ENCODE measurements around the gene ITGA3. TPM values are rescaled to one million over a fixed set of nuclear protein-coding genes. Genes with fewer than 3 reads are reported as not detected.
"Not testable (repeated sequence)": the region's sequence is repeated elsewhere in the genome, so short reads cannot be mapped to it uniquely, and the experiment has no call there.

Gene ITGA3
- total and polyA plus RNA-seq, 5 experiments from 2014 or later = 0.40 to 8.5 (median 1.5) TPM

- peaks cover 15 to 26% (median 23%) of the 10 kb centered on the region in 4 donors for H3K4me1 Mint-ChIP-seq
- DNase-seq = no peak
- H3K4me3 Mint-ChIP-seq = peak overlapping the region in 9 of 10 donors; percentile 5 to 95 (median 64)
- POLR2A ChIA-PET = no interaction called here
- no peaks in the 10 kb centered on the region for H3K36me3 Mint-ChIP-seq
- ATAC-seq = no peak
- H3K27me3 Mint-ChIP-seq = peaks cover 0 to 8% (median 0%) of the 10 kb centered on the region in 5 donors
- H3K27ac Mint-ChIP-seq = peak overlapping the region in 2 of 10 donors; percentile 49 to 52
- no peaks in the 10 kb centered on the region for H3K9me3 Mint-ChIP-seq
These were observed 2.5 kb downstream of the ITGA3 start for GRCh38 chr17:50058296-50058953.

DNA sequence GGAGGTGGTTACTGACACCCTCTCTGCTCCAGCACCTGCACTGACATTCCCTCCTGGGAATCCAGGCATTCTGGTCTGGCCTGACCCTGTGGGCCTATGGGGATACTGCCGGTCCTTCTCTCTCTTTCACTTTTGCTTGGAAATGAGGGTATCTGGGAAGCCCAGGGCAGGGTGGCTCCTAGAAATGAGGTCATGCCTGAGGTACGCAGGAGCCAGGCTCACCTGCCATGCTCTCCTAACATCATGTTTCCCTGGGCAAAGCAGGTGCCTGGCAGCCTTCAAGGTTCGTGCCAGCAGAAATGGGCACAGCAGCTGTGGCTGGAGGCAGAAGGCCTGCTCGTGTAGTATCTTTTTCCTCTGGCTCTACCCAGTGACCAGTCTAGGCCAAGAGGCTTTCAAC lies 3.3 kb downstream of the ITGA3 start:
- no peak for ATAC-seq
- POLR2A ChIA-PET = no interaction called here
- H3K27ac Mint-ChIP-seq = peak overlapping the region in 2 of 10 donors; percentile 30 to 66

DNA sequence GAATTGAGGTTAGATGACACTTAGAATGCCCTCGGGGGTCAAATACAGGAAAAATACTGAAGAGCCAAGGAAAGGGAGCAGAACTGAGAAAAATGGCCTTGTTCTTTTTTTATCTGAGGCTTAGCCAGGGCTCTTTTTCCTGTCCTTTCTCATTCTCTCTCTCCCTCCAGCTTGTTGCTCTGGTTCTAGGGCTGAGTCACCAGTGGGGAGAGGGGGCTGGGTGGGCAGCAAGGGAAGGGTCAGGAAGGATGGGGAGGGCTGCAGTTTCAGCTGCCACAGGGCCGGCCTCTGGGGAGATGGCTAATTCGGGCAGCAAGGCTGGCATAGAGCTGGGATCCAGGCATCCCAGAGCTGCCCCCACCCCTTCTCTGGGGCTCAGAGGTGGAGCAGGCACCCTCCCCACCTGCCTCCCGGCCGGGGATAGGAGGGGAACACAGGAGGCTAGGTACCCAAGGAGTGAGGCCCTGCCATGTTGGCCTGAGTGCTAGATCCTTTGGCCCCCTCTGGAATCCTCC lies 3.9 kb downstream of the ITGA3 start:
- Mint-ChIP-seq H3K4me3 (no peak overlapping the region), H3K4me1 (peaks cover 17 to 26% (median 23%) of the 10 kb centered on the region in 4 donors), H3K36me3 (no peaks in the 10 kb centered on the region), H3K27me3 (peaks cover 0 to 8% (median 0%) of the 10 kb centered on the region in 5 donors), H3K27ac (peak overlapping the region in 2 of 10 donors; percentile 30 to 66), H3K9me3 (no peaks in the 10 kb centered on the region)
- DNase-seq = no peak
- POLR2A ChIA-PET = no interaction called here
- ATAC-seq = no peak

More for the DNA sequence above, 3.3 kb downstream of the ITGA3 start:
- no peak overlapping the region for H3K4me3 Mint-ChIP-seq
- no peaks in the 10 kb centered on the region for H3K36me3 Mint-ChIP-seq
- H3K4me1 Mint-ChIP-seq = peaks cover 17 to 26% (median 23%) of the 10 kb centered on the region in 4 donors
- H3K27me3 Mint-ChIP-seq = peaks cover 0 to 8% (median 0%) of the 10 kb centered on the region in 5 donors
- no peaks in the 10 kb centered on the region for H3K9me3 Mint-ChIP-seq
- DNase-seq = no peak

- H3K4me1 Mint-ChIP-seq = peaks cover 15 to 22% (median 16%) of the 10 kb centered on the region in 4 donors
These were observed 5.2 kb downstream of the ITGA3 start for GRCh38 chr17:50060951-50061712.

DNA sequence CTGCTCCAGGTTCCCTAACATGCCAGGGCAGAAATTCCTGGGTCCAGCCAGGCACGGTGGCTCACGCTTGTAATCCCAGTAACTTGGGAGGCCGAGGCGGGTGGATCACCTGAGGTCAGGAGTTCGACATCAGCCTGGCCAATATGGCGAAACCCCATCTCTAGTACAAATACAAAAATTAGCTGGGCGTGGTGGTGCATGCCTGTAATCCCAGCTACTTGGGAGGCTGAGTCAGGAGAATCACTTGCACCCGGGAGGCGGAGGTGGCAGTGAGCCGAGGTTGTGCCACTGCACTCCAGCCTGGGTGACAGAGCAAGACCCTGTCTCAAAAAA lies 5.8 kb downstream of the ITGA3 start:
- H3K4me3 Mint-ChIP-seq, H3K36me3 Mint-ChIP-seq, DNase-seq, H3K27me3 Mint-ChIP-seq, ATAC-seq, H3K9me3 Mint-ChIP-seq: not testable (repeated sequence)
- POLR2A ChIA-PET = interaction anchor here (0.7 kb wide), 1 partner anchor 166 kb away, joined by 5 read pairs; no protein-coding TSS in a partner anchor
- H3K27ac Mint-ChIP-seq = peak overlapping the region in 1 of 10 donors; percentile 63
- peaks cover 11 to 19% (median 13%) of the 10 kb centered on the region in 4 donors for H3K4me1 Mint-ChIP-seq

More at GRCh38 chr17:50060951-50061712, 5.2 kb downstream of the ITGA3 start:
- Mint-ChIP-seq H3K27me3 (peaks cover 0 to 6% (median 0%) of the 10 kb centered on the region in 5 donors), H3K27ac (peak overlapping the region in 2 of 10 donors; percentile 36 to 63), H3K36me3 (no peaks in the 10 kb centered on the region), H3K9me3 (no peaks in the 10 kb centered on the region), H3K4me3 (no peak overlapping the region)
- POLR2A ChIA-PET = interaction anchor here (0.7 kb wide), 1 partner anchor 167 kb away, joined by 5 read pairs; no protein-coding TSS in a partner anchor
- no peak for ATAC-seq
- no peak for DNase-seq

- no peaks in the 10 kb centered on the region for H3K9me3 Mint-ChIP-seq
- no peaks in the 10 kb centered on the region for H3K36me3 Mint-ChIP-seq
- ATAC-seq (no peak), DNase-seq (no peak)
- no peak overlapping the region for H3K27ac Mint-ChIP-seq
- peaks cover 0 to 6% (median 0%) of the 10 kb centered on the region in 5 donors for H3K27me3 Mint-ChIP-seq
- POLR2A ChIA-PET = no interaction called here
- H3K4me3 Mint-ChIP-seq = no peak overlapping the region
- peaks cover 4 to 12% (median 8%) of the 10 kb centered on the region in 4 donors for H3K4me1 Mint-ChIP-seq
These were observed 6.7 kb downstream of the ITGA3 start for GRCh38 chr17:50062293-50063243.

GRCh38 chr17:50063561-50064252 lies 7.8 kb downstream of the ITGA3 start:
- POLR2A ChIA-PET = no interaction called here
- peaks cover 0 to 8% (median 1%) of the 10 kb centered on the region in 4 donors for H3K4me1 Mint-ChIP-seq
- no peak for DNase-seq

GRCh38 chr17:50064253-50065001 lies 8.5 kb downstream of the ITGA3 start:
- H3K27me3 Mint-ChIP-seq = no peaks in the 10 kb centered on the region
- no peaks in the 10 kb centered on the region for H3K9me3 Mint-ChIP-seq
- ATAC-seq = no peak
- DNase-seq = no peak
- no peak overlapping the region for H3K4me3 Mint-ChIP-seq
- H3K36me3 Mint-ChIP-seq = peaks cover 0 to 3% (median 0%) of the 10 kb centered on the region in 3 donors
- no peak overlapping the region for H3K27ac Mint-ChIP-seq
- H3K4me1 Mint-ChIP-seq = peaks cover 0 to 6% (median 1%) of the 10 kb centered on the region in 4 donors
- POLR2A ChIA-PET = interaction anchor here (0.5 kb wide), 1 partner anchor 784 kb away, joined by 3 read pairs; no protein-coding TSS in a partner anchor

More at GRCh38 chr17:50063561-50064252, 7.8 kb downstream of the ITGA3 start:
- H3K4me3 Mint-ChIP-seq = no peak overlapping the region
- no peaks in the 10 kb centered on the region for H3K9me3 Mint-ChIP-seq
- ATAC-seq = no peak
- H3K27ac Mint-ChIP-seq = peak overlapping the region in 3 of 10 donors; percentile 29 to 75 (median 53)
- H3K27me3 Mint-ChIP-seq = no peaks in the 10 kb centered on the region
- H3K36me3 Mint-ChIP-seq = peaks cover 0 to 3% (median 0%) of the 10 kb centered on the region in 3 donors

- no peak overlapping the region for H3K4me3 Mint-ChIP-seq
- no peaks in the 10 kb centered on the region for H3K27me3 Mint-ChIP-seq
- peak overlapping the region in 1 of 10 donors; percentile 9 for H3K27ac Mint-ChIP-seq
- ATAC-seq = no peak
- no peak for DNase-seq
- peaks cover 0 to 5% (median 1%) of the 10 kb centered on the region in 4 donors for H3K4me1 Mint-ChIP-seq
- no peaks in the 10 kb centered on the region for H3K9me3 Mint-ChIP-seq
- POLR2A ChIA-PET = interaction anchor here (0.5 kb wide), 1 partner anchor 784 kb away, joined by 3 read pairs; no protein-coding TSS in a partner anchor
- peaks cover 0 to 6% (median 0%) of the 10 kb centered on the region in 3 donors for H3K36me3 Mint-ChIP-seq
These were observed 9.1 kb downstream of the ITGA3 start for GRCh38 chr17:50065056-50065455.

DNA sequence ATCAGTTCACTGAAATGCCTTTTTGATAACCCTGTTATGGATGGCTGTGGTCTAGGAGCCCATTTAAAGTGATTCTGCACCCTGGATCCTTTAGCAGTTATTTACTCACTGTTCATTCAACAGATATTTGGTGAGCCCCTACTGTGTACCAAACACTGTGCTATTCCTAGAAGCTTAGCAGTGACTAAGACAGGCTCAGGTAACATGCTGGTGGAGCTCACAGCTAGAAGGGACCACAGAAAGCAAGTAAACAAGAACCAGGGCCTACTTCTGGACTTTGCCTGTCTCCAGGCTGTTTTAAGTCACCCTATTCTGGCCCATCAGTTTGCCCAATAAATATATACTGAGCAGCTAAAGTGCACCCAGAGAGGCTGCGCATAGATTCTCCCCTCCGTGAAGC lies 11.1 kb downstream of the ITGA3 start:
- H3K4me1 Mint-ChIP-seq = peaks cover 0 to 7% (median 0%) of the 10 kb centered on the region in 4 donors
- H3K9me3 Mint-ChIP-seq = peaks cover 0 to 8% (median 0%) of the 10 kb centered on the region in 9 donors
- POLR2A ChIA-PET = no interaction called here
- no peaks in the 10 kb centered on the region for H3K27me3 Mint-ChIP-seq
- no peak overlapping the region for H3K4me3 Mint-ChIP-seq
- no peak for DNase-seq
- no peak for ATAC-seq
- H3K27ac Mint-ChIP-seq = no peak overlapping the region
- peaks cover 0 to 10% (median 8%) of the 10 kb centered on the region in 3 donors for H3K36me3 Mint-ChIP-seq

- H3K4me3 Mint-ChIP-seq = no peak overlapping the region
- DNase-seq (no peak), ATAC-seq (no peak)
- H3K27ac Mint-ChIP-seq = no peak overlapping the region
- POLR2A ChIA-PET = no interaction called here
- H3K27me3 Mint-ChIP-seq = no peaks in the 10 kb centered on the region
- H3K9me3 Mint-ChIP-seq = peaks cover 0 to 8% (median 0%) of the 10 kb centered on the region in 9 donors
- H3K36me3 Mint-ChIP-seq = peaks cover 0 to 10% (median 8%) of the 10 kb centered on the region in 3 donors
- peaks cover 0 to 9% (median 0%) of the 10 kb centered on the region in 4 donors for H3K4me1 Mint-ChIP-seq
These were observed 12.1 kb downstream of the ITGA3 start for GRCh38 chr17:50067996-50068395.

All from naive thymus-derived CD8-positive, alpha-beta T cell (primary cell).